DND-41 (cell line): ENCODE results near the gene TAF10.
A peak's percentile ranks its signal among the peaks of the same experiment; 100 is the strongest.

Experiments used
- ATAC-seq: fragments of 200-7000 bp; cut with Tn5 transposase; 3 replicates; pipeline ENCODE4 v1.9.1; 2021; ENCODE audit warnings: low read depth; ENCODE audit not compliant: insufficient read depth
- DNase-seq: peaks from one replicate; pipeline ENCODE4 v3.0.0-alpha.2; 2020
- H2AFZ ChIP-seq: 2 replicates; pipeline ENCODE4 v1.6.0; 2012; ENCODE audit warnings: low read depth, low read length
- H3K27ac ChIP-seq: 2 replicates; pipeline ENCODE4 v1.5.1; 2012; ENCODE audit warnings: low read length, inconsistent platforms
- H3K27me3 ChIP-seq: fragments of 200-600 bp; sonication (generic); 2 replicates; pipeline ENCODE4 v1.6.0; 2012; ENCODE audit warnings: low read length, mild to moderate bottlenecking, inconsistent platforms; ENCODE audit not compliant: insufficient read depth, poor library complexity
- H3K36me3 ChIP-seq: 2 replicates; pipeline ENCODE4 v1.5.1; 2012; ENCODE audit warnings: low read length, inconsistent platforms; ENCODE audit not compliant: insufficient read depth
- H3K4me1 ChIP-seq: 2 replicates; pipeline ENCODE4 v1.5.1; 2012; ENCODE audit warnings: mild to moderate bottlenecking, low read length; ENCODE audit not compliant: insufficient read depth
- H3K4me2 ChIP-seq: 2 replicates; pipeline ENCODE4 v1.6.0; 2012; ENCODE audit warnings: mild to moderate bottlenecking, moderate library complexity, low read length, inconsistent platforms; ENCODE audit not compliant: insufficient read depth
- H3K4me3 ChIP-seq, 2 experiments: fragments of 200-600 bp in 1 of 2; shearing (Covaris generic) in 1 of 2; 2 replicates each; pipeline ENCODE4 v1.5.1; 2012 to 2016; ENCODE audit warnings: inconsistent platforms in 2 of 2, low read length in 2 of 2, mild to moderate bottlenecking in 2 of 2, low read depth in 1 of 2, moderate library complexity in 1 of 2
- H3K79me2 ChIP-seq: 2 replicates; pipeline ENCODE4 v1.6.0; 2012; ENCODE audit warnings: low read length, inconsistent platforms; ENCODE audit not compliant: insufficient read depth
- H3K9ac ChIP-seq: 2 replicates; pipeline ENCODE4 v1.6.0; 2012; ENCODE audit warnings: low read depth, mild to moderate bottlenecking, inconsistent platforms, low read length, moderate library complexity
- H3K9me3 ChIP-seq: 2 replicates; pipeline ENCODE4 v1.5.1; 2012; ENCODE audit warnings: low read length, moderate library complexity, mild to moderate bottlenecking, inconsistent platforms; ENCODE audit not compliant: insufficient read depth, severe bottlenecking
- H4K20me1 ChIP-seq: 2 replicates; pipeline ENCODE4 v1.6.0; 2012; ENCODE audit warnings: low read length; ENCODE audit not compliant: insufficient read depth
- EZH2 ChIP-seq: IDR thresholded peaks from 3 replicates; pipeline ENCODE4 v1.6.1; 2012; ENCODE audit warnings: borderline replicate concordance, low read depth, mild to moderate bottlenecking, moderate library complexity, low read length, inconsistent platforms; ENCODE audit not compliant: severe bottlenecking
- TF ChIP-seq, protein P1 (sequence below): IDR thresholded peaks from 2 replicates; pipeline ENCODE4 v1.5.1; 2012; ENCODE audit warnings: borderline replicate concordance, low read length, moderate library complexity, mild to moderate bottlenecking; ENCODE audit not compliant: poor library complexity, severe bottlenecking; ENCODE audit errors: extremely low read depth

Gene TAF10

DNA sequence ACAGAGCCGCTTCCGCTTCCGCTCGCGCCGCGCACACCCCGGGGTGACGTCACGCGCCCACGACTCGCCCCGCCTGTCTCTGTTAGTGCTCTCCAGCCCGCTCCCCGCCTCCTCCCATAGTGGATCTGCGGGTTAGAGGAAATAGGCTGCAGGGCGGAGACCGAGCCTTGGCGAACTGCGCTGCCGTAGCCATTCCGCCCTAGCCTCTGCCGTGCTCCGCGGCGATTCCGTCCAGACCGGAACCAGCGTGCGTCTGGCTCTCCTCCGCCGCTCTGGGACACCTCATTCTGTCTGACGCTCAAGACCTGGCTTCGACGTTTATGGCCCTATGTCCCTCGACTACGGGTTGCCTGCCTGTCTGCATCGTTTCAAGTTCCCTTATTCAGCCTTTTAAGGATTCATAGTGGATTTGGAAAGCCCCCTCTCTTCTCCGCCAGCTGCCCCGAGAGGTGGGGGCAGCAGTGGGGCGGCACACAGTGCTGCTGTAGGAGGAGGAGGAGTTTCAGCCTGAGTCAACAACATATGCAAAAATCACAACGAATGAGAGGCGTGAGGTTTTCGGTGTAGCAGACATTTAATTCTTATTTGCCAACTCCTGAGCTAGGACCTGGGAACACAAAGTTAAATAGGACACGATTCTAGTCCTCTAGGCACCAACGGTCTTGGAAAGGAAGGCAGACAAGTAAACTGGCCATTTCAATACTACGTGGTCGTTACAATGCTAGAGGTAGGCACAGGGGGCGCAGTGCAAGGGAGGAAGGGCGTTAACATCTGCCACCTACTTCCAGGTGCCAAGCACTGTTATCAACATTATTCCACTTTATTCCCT, at the start of gene TAF10:
TSS of gene TAF10 (minus strand) at position 4 of the 829 bp plus-strand sequence. CDS start 27 bp downstream, outside the sequence.
- peaks cover 69% of the 10 kb centered on the region for H3K36me3 ChIP-seq
- no peaks in the 10 kb centered on the region for H3K9me3 ChIP-seq
- H3K4me1 ChIP-seq, result peaks cover 45% of the 10 kb centered on the region
- DNase-seq (peak; percentile 97), ATAC-seq (peak; percentile 93)
- peaks cover 30% of the 10 kb centered on the region for H3K79me2 ChIP-seq
- peak within 1 kb of the TSS; percentile 99 for H3K27ac ChIP-seq
- TF ChIP-seq, protein P1, sequence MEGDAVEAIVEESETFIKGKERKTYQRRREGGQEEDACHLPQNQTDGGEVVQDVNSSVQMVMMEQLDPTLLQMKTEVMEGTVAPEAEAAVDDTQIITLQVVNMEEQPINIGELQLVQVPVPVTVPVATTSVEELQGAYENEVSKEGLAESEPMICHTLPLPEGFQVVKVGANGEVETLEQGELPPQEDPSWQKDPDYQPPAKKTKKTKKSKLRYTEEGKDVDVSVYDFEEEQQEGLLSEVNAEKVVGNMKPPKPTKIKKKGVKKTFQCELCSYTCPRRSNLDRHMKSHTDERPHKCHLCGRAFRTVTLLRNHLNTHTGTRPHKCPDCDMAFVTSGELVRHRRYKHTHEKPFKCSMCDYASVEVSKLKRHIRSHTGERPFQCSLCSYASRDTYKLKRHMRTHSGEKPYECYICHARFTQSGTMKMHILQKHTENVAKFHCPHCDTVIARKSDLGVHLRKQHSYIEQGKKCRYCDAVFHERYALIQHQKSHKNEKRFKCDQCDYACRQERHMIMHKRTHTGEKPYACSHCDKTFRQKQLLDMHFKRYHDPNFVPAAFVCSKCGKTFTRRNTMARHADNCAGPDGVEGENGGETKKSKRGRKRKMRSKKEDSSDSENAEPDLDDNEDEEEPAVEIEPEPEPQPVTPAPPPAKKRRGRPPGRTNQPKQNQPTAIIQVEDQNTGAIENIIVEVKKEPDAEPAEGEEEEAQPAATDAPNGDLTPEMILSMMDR, result peak; percentile 71
- no peak for TF ChIP-seq EZH2
- H3K9ac ChIP-seq, result peak within 1 kb of the TSS; percentile 72
- peak within 1 kb of the TSS; percentile 69 to 74 for H3K4me3 ChIP-seq
- peak within 1 kb of the TSS; percentile 95 for H2AFZ ChIP-seq
- H4K20me1 ChIP-seq, result peaks cover 19% of the 10 kb centered on the region
- no peaks in the 10 kb centered on the region for H3K27me3 ChIP-seq
- peak within 1 kb of the TSS; percentile 99 for H3K4me2 ChIP-seq

DNA sequence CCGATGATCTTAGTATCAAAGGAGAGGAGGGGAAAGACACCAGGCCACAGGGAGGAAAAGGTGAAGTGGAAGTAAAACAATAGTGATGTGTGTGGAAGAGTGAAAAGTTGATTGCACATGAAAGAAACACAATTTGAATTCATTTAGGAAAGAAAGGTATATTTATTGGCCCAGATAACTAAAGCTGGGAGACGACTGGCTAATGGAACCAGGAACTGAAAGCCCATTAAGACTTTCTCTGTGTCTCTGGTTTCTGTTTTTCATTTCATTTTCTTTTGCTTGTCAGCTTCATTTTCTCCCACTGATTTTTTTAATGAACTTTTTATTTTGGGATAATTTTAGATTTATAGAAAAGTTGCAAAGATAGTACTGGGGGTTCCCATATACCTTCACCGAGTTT, 48.7 kb upstream of the TAF10 start:
- Histone ChIP-seq H3K4me3 (no peak overlapping the region), H3K36me3 (no peaks in the 10 kb centered on the region), H3K4me1 (no peaks in the 10 kb centered on the region), H3K4me2 (no peak overlapping the region), H3K79me2 (no peaks in the 10 kb centered on the region), H4K20me1 (no peaks in the 10 kb centered on the region), H3K27ac (no peak overlapping the region), H3K27me3 (no peaks in the 10 kb centered on the region), H3K9me3 (no peaks in the 10 kb centered on the region), H2AFZ (no peak overlapping the region), H3K9ac (no peak overlapping the region)
- no peak for DNase-seq
- TF ChIP-seq, protein P1, result no peak
- TF ChIP-seq EZH2, result no peak
- ATAC-seq, result no peak

DNA sequence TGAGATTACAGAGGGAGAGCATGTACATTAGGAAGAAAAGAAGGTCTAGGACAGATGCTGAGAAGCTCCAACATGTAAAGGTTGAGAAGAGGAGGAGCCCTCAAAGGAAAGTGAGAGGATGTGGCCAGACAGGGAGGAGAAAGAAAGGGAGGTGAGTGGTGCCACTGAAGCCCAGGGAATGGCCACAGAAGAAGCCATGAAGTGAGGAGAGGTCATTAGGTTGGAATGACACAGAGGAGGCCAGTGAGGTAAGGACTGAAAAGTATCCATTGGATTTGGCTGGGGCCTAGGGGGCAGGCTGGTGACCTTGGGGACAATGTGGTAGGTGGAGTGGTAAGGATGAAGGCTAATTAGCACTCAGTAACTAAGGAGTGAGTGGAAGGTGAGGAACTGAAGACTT, 46.6 kb upstream of the TAF10 start:
- no peak for ATAC-seq

More for the DNA sequence above, 46.6 kb upstream of the TAF10 start:
- Histone ChIP-seq H3K79me2 (no peaks in the 10 kb centered on the region), H4K20me1 (no peaks in the 10 kb centered on the region), H3K27me3 (no peaks in the 10 kb centered on the region), H3K27ac (no peak overlapping the region), H2AFZ (no peak overlapping the region), H3K4me3 (no peak overlapping the region), H3K9ac (no peak overlapping the region), H3K4me2 (no peak overlapping the region), H3K4me1 (no peaks in the 10 kb centered on the region), H3K9me3 (no peaks in the 10 kb centered on the region), H3K36me3 (no peaks in the 10 kb centered on the region)
- TF ChIP-seq EZH2, result no peak
- TF ChIP-seq, protein P1, result no peak
- no peak for DNase-seq
